Left renal cortex interstitium (tissue), 4 donors: ENCODE results near the gene SFN. TPM values are rescaled to one million over a fixed set of nuclear protein-coding genes. Genes with fewer than 3 reads are reported as not detected.
"Not testable (repeated sequence)": the region's sequence is repeated elsewhere in the genome, so short reads cannot be mapped to it uniquely, and the experiment has no call there.

Source experiments
- DNase-seq, 4 donors: peaks; one replicate each; pipeline ENCODE4 v3.0.0-alpha.2; 2013; ENCODE audit warnings: low read depth in 4 of 4, low spot score in 2 of 4, missing footprints in 1 of 4
- polyA plus RNA-seq, 4 donors: library from polyadenylated mRNA; unstranded; fragments of 120-200 nt; gene quantifications; one replicate each; pipeline ENCODE4 v1.2.1, GENCODE V29; 2013; ENCODE audit not compliant: insufficient read length in 4 of 4

The SFN gene
- polyA plus RNA-seq, 4 donors: 0.41 to 1.1 (median 0.56) TPM

- DNase-seq: no peak
These were observed 1.0 kb upstream of the SFN start for GRCh38 chr1:26861889-26862378.

GRCh38 chr1:26863685-26864077, 732 bp downstream of the SFN start:
- DNase-seq: no peak

- peak; percentile 87 to 93 (median 91) for DNase-seq
These were observed 1.9 kb downstream of the SFN start for GRCh38 chr1:26864610-26865480.

GRCh38 chr1:26873097-26873496, 10.1 kb downstream of the SFN start:
- DNase-seq: not testable (repeated sequence)

- no peak for DNase-seq
These were observed 11.9 kb downstream of the SFN start for GRCh38 chr1:26874896-26875295.

GRCh38 chr1:26877326-26877725, 14.4 kb downstream of the SFN start:
- no peak for DNase-seq

- DNase-seq: no peak
These were observed 16.8 kb downstream of the SFN start for GRCh38 chr1:26879793-26880192.

- not testable (repeated sequence) for DNase-seq
These were observed 18.7 kb downstream of the SFN start for GRCh38 chr1:26881611-26882010.

GRCh38 chr1:26882696-26883463, 19.9 kb downstream of the SFN start:
- DNase-seq: no peak

- DNase-seq: no peak
These were observed 24.2 kb downstream of the SFN start for GRCh38 chr1:26887125-26887524.

- no peak for DNase-seq
These were observed 25.3 kb downstream of the SFN start for GRCh38 chr1:26888231-26888630.

- peak in 3 of 4 donors; percentile 68 to 78 (median 73) for DNase-seq
These were observed 26.9 kb downstream of the SFN start, which contains the start of gene GPN2 for GRCh38 chr1:26889551-26890466. Gene GPN2, minus strand, starts transcription at chr1:26890283. Its CDS starts 187 bp downstream, at chr1:26890096.

- no peak for DNase-seq
These were observed 27.5 kb downstream of the SFN start for GRCh38 chr1:26890467-26890796.

GRCh38 chr1:26894263-26894662, 31.3 kb downstream of the SFN start:
- no peak for DNase-seq

- DNase-seq: no peak
These were observed 34.4 kb downstream of the SFN start for GRCh38 chr1:26897351-26897750.

- peak; percentile 85 to 91 (median 88) for DNase-seq
These were observed 37.3 kb downstream of the SFN start, which contains the start of gene GPATCH3 for GRCh38 chr1:26900001-26900814. Gene GPATCH3, minus strand, starts transcription at chr1:26900467. Its CDS starts 25 bp downstream, at chr1:26900442.

- no peak for DNase-seq
These were observed 38.0 kb downstream of the SFN start for GRCh38 chr1:26900815-26901511.

GRCh38 chr1:26907071-26907917, 44.3 kb downstream of the SFN start:
- DNase-seq: no peak
